OCI-LY7 (cell line): ENCODE data around the gene PDGFD. TPM values are rescaled to one million over a fixed set of nuclear protein-coding genes. Genes with fewer than 3 reads are reported as not detected.

ENCODE experiments used
- BruUV-seq: library from RNA; stranded (reverse); fragments of 400-500 nt; replicated peaks from 2 replicates; lab custom pipeline; 2021; lab: Mats Ljungman, UMichigan
- CTCF ChIA-PET: fragments of 300-600 bp; sonication (Branson Sonifier 250); formaldehyde crosslinking; loops from one replicate; lab custom pipeline; 2022; ENCODE audit warnings: antibody characterized with exemption; ENCODE audit not compliant: unreplicated experiment; lab: Charles Lee
- POLR2A ChIA-PET: fragments of 300-600 bp; sonication (Branson Sonifier 250); formaldehyde crosslinking; loops from one replicate; lab custom pipeline; 2022; ENCODE audit warnings: antibody characterized with exemption; lab: Charles Lee
- DNase-seq: peaks from one replicate; pipeline ENCODE4 v3.0.0-alpha.2; 2015; ENCODE audit warnings: low spot score
- H2AFZ ChIP-seq: fragments of 200-600 bp; sonication (generic), shearing (Covaris generic); 2 replicates; pipeline ENCODE4 v1.6.1; 2014; ENCODE audit warnings: mild to moderate bottlenecking, antibody characterized with exemption, low read length, moderate library complexity
- H3K27ac ChIP-seq: fragments of 200-600 bp; sonication (generic); 2 replicates; pipeline ENCODE4 v1.5.1; 2014; ENCODE audit warnings: mixed run types, low read depth, mild to moderate bottlenecking, moderate library complexity, low read length, inconsistent platforms; ENCODE audit not compliant: poor library complexity, severe bottlenecking
- H3K36me3 ChIP-seq: fragments of 200-600 bp; sonication (generic); 2 replicates; pipeline ENCODE4 v1.6.1; 2014; ENCODE audit warnings: mild to moderate bottlenecking, antibody characterized with exemption, low read length, moderate library complexity, mixed read lengths; ENCODE audit not compliant: insufficient read depth
- H3K4me1 ChIP-seq: fragments of 200-600 bp; sonication (generic); 2 replicates; pipeline ENCODE4 v1.5.1; 2014; ENCODE audit warnings: mild to moderate bottlenecking, low read length; ENCODE audit not compliant: insufficient read depth, poor library complexity, severe bottlenecking
- H3K4me2 ChIP-seq: fragments of 200-600 bp; sonication (generic); 2 replicates; pipeline ENCODE4 v1.6.1; 2014; ENCODE audit warnings: mild to moderate bottlenecking, low read length
- H3K4me3 ChIP-seq: fragments of 200-600 bp; sonication (generic); 2 replicates; pipeline ENCODE4 v1.5.1; 2014; ENCODE audit warnings: mild to moderate bottlenecking, low read depth, low read length; ENCODE audit not compliant: poor library complexity, severe bottlenecking
- H3K79me2 ChIP-seq: fragments of 200-600 bp; sonication (generic); 2 replicates; pipeline ENCODE4 v1.6.1; 2016; ENCODE audit warnings: low read depth, mild to moderate bottlenecking, low read length, moderate library complexity, mixed read lengths; ENCODE audit not compliant: insufficient read depth
- H3K9me2 ChIP-seq: fragments of 200-600 bp; sonication (generic); 2 replicates; pipeline ENCODE4 v1.6.1; 2016; ENCODE audit warnings: mild to moderate bottlenecking, low read length, mixed read lengths; ENCODE audit not compliant: insufficient read depth
- H3K9me3 ChIP-seq: fragments of 200-600 bp; sonication (generic); 2 replicates; pipeline ENCODE4 v1.6.1; 2014; ENCODE audit warnings: mild to moderate bottlenecking, mixed run types, low read length, mixed read lengths
- H4K20me1 ChIP-seq: fragments of 200-600 bp; sonication (generic); 2 replicates; pipeline ENCODE4 v1.6.1; 2014; ENCODE audit warnings: mild to moderate bottlenecking, antibody characterized with exemption, low read length, moderate library complexity, mixed read lengths; ENCODE audit not compliant: insufficient read depth
- EZH2phosphoT487 ChIP-seq: fragments of 200-600 bp; sonication (generic); IDR thresholded peaks from 2 replicates; pipeline ENCODE4 v1.6.1; 2018; ENCODE audit warnings: low read depth, borderline replicate concordance, mild to moderate bottlenecking, mixed run types, antibody characterized with exemption, low read length, moderate library complexity, mixed read lengths
- intact Hi-C: fragments of 100-400 bp; cut with micrococcal nuclease; formaldehyde crosslinking; loops from one replicate; pipeline ENCODE4 v1.10.0; 2022; ENCODE audit not compliant: unreplicated experiment
- total RNA-seq, 2 experiments: library from RNA; depleted of rRNA in 1 of 2; stranded (reverse); fragments of >200 nt in 1 of 2; shearing (Covaris generic) in 1 of 2; gene quantifications; 2 replicates each; pipeline ENCODE4 v1.2.3, GENCODE V29; 2014 to 2022
- TF ChIP-seq, protein P1 (sequence below): fragments of 200-600 bp; sonication (generic); conservative IDR thresholded peaks from 2 replicates; pipeline ENCODE4 v1.5.1; 2014; ENCODE audit warnings: mild to moderate bottlenecking, antibody characterized with exemption, low read length, moderate library complexity, mixed read lengths

PDGFD gene
- total RNA-seq, 2 experiments from 2014 or later = 1.0 to 6.0 TPM

DNA sequence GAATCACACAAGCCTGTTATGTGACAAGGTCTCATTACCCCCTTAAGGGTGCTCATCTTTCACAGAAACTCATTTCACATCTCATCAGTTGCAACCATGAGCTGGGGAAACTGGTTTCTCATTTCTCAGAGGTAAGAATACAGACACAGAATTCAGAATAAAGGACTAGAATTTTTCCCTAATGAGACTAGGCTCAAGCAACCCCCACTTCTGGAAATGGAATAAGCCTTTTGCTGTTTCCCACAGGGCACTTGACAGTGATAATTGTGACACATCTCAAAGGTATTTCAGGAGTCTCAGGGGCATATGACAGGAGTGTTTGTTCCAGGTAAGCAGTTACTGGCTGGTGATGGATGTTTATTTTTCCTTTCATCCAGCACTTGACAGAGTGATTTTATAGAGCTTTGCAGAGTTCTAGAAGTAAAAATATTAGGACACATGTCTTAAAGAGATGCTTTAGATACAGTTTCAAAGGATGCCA lies 240.5 kb downstream of the PDGFD start:
- ChIA-PET POLR2A (no interaction called here), CTCF (no interaction called here)
- TF ChIP-seq EZH2phosphoT487 = no peak
- TF ChIP-seq, protein P1, sequence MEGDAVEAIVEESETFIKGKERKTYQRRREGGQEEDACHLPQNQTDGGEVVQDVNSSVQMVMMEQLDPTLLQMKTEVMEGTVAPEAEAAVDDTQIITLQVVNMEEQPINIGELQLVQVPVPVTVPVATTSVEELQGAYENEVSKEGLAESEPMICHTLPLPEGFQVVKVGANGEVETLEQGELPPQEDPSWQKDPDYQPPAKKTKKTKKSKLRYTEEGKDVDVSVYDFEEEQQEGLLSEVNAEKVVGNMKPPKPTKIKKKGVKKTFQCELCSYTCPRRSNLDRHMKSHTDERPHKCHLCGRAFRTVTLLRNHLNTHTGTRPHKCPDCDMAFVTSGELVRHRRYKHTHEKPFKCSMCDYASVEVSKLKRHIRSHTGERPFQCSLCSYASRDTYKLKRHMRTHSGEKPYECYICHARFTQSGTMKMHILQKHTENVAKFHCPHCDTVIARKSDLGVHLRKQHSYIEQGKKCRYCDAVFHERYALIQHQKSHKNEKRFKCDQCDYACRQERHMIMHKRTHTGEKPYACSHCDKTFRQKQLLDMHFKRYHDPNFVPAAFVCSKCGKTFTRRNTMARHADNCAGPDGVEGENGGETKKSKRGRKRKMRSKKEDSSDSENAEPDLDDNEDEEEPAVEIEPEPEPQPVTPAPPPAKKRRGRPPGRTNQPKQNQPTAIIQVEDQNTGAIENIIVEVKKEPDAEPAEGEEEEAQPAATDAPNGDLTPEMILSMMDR = no peak
- H3K4me2 ChIP-seq = no peak overlapping the region
- no TSS peak for BruUV-seq
- H3K27ac ChIP-seq = no peak overlapping the region
- no peak overlapping the region for H2AFZ ChIP-seq
- no peaks in the 10 kb centered on the region for H3K9me3 ChIP-seq
- no peaks in the 10 kb centered on the region for H3K9me2 ChIP-seq
- H3K4me1 ChIP-seq = no peaks in the 10 kb centered on the region
- H4K20me1 ChIP-seq = no peaks in the 10 kb centered on the region; the same call in 1 of the 2 replicates
- no peaks in the 10 kb centered on the region for H3K36me3 ChIP-seq
- H3K79me2 ChIP-seq = no peaks in the 10 kb centered on the region
- DNase-seq = no peak
- intact Hi-C loops = no loop called here
- no peak overlapping the region for H3K4me3 ChIP-seq

DNA sequence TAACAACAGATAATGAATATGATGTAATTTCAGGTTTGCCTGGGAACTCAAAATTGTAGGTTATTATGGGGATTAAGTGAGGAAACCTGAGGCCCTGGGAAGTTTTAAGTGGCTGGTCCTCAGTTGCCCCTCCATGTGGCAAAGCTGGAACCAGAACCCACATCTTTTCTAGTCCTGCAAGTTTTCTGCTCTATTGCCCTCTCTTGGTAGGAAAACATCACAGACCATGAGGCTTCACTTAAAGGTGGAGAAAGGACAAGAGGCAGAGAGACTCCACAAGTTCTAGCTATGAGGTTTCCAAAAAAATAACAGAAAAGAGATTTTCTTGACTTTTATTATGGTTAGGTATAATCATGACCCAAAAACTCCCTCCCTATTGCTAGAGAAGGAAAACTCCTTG lies 243.0 kb downstream of the PDGFD start:
- Histone ChIP-seq H3K4me1 (no peaks in the 10 kb centered on the region), H3K79me2 (no peaks in the 10 kb centered on the region), H3K27ac (no peak overlapping the region), H2AFZ (peak overlapping the region; percentile 26; the same call in 1 of the 2 replicates), H3K4me2 (no peak overlapping the region), H3K9me2 (no peaks in the 10 kb centered on the region), H3K9me3 (no peaks in the 10 kb centered on the region), H3K36me3 (no peaks in the 10 kb centered on the region), H3K4me3 (no peak overlapping the region), H4K20me1 (no peaks in the 10 kb centered on the region)
- BruUV-seq = no TSS peak
- peak; percentile 18 for DNase-seq
- TF ChIP-seq, protein P1 = peak; percentile 58
- no peak for TF ChIP-seq EZH2phosphoT487
- intact Hi-C loops = no loop called here
- CTCF ChIA-PET = no interaction called here
- POLR2A ChIA-PET = interaction anchor here (0.7 to 1.6 kb wide), 2 partner anchors 21 to 123 kb away, joined by 4 to 5 read pairs; no protein-coding TSS in a partner anchor

DNA sequence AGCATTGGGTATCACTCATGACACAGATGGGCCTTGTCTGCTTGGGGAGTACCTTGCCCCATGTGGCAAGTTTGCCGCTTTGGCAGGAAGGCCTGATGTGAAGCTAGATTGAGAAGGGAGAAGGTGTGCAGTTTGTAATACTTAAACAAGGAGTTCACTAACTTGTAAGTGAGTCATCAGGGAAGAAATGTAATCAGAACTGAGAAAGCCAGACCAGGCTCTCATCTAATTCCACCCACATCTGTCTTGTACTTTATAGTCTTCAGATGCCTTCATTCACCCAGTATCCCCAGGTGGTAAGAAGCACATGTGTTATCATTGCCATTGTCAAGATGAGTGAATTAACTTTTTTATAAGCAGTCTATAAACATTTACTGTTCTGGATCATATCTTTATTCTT lies 243.5 kb downstream of the PDGFD start:
- H2AFZ ChIP-seq = peak overlapping the region; percentile 26; the same call in 1 of the 2 replicates
- H3K4me1 ChIP-seq = no peaks in the 10 kb centered on the region
- H3K4me2 ChIP-seq = no peak overlapping the region
- H4K20me1 ChIP-seq = no peaks in the 10 kb centered on the region
- H3K79me2 ChIP-seq = no peaks in the 10 kb centered on the region
- no peaks in the 10 kb centered on the region for H3K9me2 ChIP-seq
- POLR2A ChIA-PET = interaction anchor here (0.7 to 1.6 kb wide), 3 partner anchors 12 to 123 kb away, joined by 4 to 5 read pairs (median 4); no protein-coding TSS in a partner anchor
- H3K27ac ChIP-seq = no peak overlapping the region
- intact Hi-C loops = no loop called here
- CTCF ChIA-PET = no interaction called here
- no peak overlapping the region for H3K4me3 ChIP-seq
- DNase-seq = no peak
- no TSS peak for BruUV-seq
- no peak for TF ChIP-seq EZH2phosphoT487
- TF ChIP-seq, protein P1 = no peak
- H3K9me3 ChIP-seq = no peaks in the 10 kb centered on the region
- H3K36me3 ChIP-seq = no peaks in the 10 kb centered on the region
